ENCODE measurements around the gene WAPL. TPM values are rescaled to one million over a fixed set of nuclear protein-coding genes. Genes with fewer than 3 reads are reported as not detected.

Gene WAPL
- total RNA-seq, 2 experiments from 2014 or later: 34.3 TPM

DNA sequence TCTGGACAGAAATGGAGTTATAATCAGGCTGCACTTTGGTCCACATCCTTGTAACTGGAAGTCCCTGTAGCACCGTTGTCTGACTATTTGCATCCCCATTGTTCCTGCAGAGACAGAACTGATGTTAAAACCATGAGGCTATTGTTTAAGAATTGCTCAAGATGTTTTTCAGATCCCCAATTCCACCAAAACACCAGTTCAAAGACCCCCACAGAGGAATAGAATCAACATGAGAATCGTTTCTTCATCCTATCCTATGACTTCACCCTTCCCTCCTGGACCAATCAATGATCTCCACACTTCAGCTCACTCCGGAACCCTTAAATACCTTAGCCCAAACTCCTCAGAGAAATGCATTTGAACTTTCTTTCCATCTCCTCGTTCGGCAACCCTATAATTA, 97.9 kb downstream of the WAPL start:
- ChIA-PET CTCF (interaction anchor here (1.0 kb wide), 1 partner anchor 10 kb away, joined by 5 read pairs; no protein-coding TSS in a partner anchor), POLR2A (no interaction called here)
- Mint-ChIP-seq H3K27ac (no peak overlapping the region), H3K36me3 (ENCODE audit: low read depth) (no peaks in the 10 kb centered on the region), H3K4me3 (no peak overlapping the region), H3K27me3 (no peaks in the 10 kb centered on the region), H3K4me1 (ENCODE audit: low read depth) (peaks cover 10% of the 10 kb centered on the region), H3K9me3 (no peaks in the 10 kb centered on the region)
- no peak for DNase-seq
- no peak overlapping the region for H3K27ac ChIP-seq (ENCODE audit: low read depth in 1 of 2, low read length in 2 of 2)
- peaks cover 7% of the 10 kb centered on the region for H3K4me1 ChIP-seq (ENCODE audit: insufficient read depth, low read length)
- ATAC-seq (ENCODE audit: poor library complexity): no peak
- no peaks in the 10 kb centered on the region for H3K27me3 ChIP-seq (ENCODE audit: control insufficient read depth in 1 of 2, insufficient read depth in 2 of 2, low read length in 2 of 2)
- H3K4me3 ChIP-seq (ENCODE audit: low read length): no peak overlapping the region
- H3K36me3 ChIP-seq (ENCODE audit: insufficient read depth, low read length): no peaks in the 10 kb centered on the region
- no peaks in the 10 kb centered on the region for H3K9me3 ChIP-seq (ENCODE audit: control insufficient read depth in 1 of 2, insufficient read depth in 1 of 2, low read length in 2 of 2)
- TF ChIP-seq, protein P1, sequence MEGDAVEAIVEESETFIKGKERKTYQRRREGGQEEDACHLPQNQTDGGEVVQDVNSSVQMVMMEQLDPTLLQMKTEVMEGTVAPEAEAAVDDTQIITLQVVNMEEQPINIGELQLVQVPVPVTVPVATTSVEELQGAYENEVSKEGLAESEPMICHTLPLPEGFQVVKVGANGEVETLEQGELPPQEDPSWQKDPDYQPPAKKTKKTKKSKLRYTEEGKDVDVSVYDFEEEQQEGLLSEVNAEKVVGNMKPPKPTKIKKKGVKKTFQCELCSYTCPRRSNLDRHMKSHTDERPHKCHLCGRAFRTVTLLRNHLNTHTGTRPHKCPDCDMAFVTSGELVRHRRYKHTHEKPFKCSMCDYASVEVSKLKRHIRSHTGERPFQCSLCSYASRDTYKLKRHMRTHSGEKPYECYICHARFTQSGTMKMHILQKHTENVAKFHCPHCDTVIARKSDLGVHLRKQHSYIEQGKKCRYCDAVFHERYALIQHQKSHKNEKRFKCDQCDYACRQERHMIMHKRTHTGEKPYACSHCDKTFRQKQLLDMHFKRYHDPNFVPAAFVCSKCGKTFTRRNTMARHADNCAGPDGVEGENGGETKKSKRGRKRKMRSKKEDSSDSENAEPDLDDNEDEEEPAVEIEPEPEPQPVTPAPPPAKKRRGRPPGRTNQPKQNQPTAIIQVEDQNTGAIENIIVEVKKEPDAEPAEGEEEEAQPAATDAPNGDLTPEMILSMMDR (IDR thresholded peaks at IDR 0.05): no peak
- intact Hi-C loops (cut with DNase I, micrococcal nuclease): no loop called here

DNA sequence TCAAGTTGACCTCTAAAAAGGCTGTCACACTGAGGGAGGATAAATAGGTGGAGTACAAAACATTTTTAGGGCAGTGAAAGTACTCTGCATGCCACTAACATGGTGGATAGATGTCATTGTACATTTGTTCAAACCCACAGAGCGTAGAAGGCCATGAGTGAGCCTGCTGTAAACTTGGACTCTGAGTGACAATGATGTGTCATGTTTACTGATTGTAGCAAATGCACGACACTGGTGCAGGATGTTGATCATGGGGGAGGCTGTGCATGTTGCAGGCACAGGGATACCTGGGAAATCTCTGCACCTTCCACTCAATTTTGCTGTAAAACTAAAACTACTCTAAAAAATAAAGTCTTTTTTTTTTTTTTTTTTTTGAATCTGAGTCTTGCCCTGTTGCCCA, 102.5 kb downstream of the WAPL start:
- TF ChIP-seq, protein P1 (IDR thresholded peaks at IDR 0.05): no peak
- CTCF ChIA-PET: interaction anchor here (1.0 to 1.4 kb wide), 2 partner anchors 19 kb away, joined by 3 to 4 read pairs; no protein-coding TSS in a partner anchor
- Mint-ChIP-seq H3K4me1 (ENCODE audit: low read depth) (peaks cover 37% of the 10 kb centered on the region), H3K36me3 (ENCODE audit: low read depth) (no peaks in the 10 kb centered on the region), H3K27me3 (no peaks in the 10 kb centered on the region), H3K4me3 (no peak overlapping the region), H3K9me3 (no peaks in the 10 kb centered on the region), H3K27ac (peak overlapping the region; percentile 0)
- H3K9me3 ChIP-seq (ENCODE audit: control insufficient read depth in 1 of 2, insufficient read depth in 1 of 2, low read length in 2 of 2): no peaks in the 10 kb centered on the region
- POLR2A ChIA-PET: no interaction called here
- ATAC-seq (ENCODE audit: poor library complexity) (peak; percentile 87), DNase-seq (peak in 1 of 14 experiments; percentile 43)
- H3K4me3 ChIP-seq (ENCODE audit: low read length): no peak overlapping the region
- H3K4me1 ChIP-seq (ENCODE audit: insufficient read depth, low read length): peaks cover 18% of the 10 kb centered on the region
- no peak overlapping the region for H3K27ac ChIP-seq (ENCODE audit: low read depth in 1 of 2, low read length in 2 of 2)
- intact Hi-C loops (cut with DNase I, micrococcal nuclease): loop anchor here in 1 of 2 experiments (10.0 kb wide), 1 partner anchor 804 kb away; no protein-coding TSS in a partner anchor
- H3K36me3 ChIP-seq (ENCODE audit: insufficient read depth, low read length): no peaks in the 10 kb centered on the region
- H3K27me3 ChIP-seq (ENCODE audit: control insufficient read depth in 1 of 2, insufficient read depth in 2 of 2, low read length in 2 of 2): no peaks in the 10 kb centered on the region

DNA sequence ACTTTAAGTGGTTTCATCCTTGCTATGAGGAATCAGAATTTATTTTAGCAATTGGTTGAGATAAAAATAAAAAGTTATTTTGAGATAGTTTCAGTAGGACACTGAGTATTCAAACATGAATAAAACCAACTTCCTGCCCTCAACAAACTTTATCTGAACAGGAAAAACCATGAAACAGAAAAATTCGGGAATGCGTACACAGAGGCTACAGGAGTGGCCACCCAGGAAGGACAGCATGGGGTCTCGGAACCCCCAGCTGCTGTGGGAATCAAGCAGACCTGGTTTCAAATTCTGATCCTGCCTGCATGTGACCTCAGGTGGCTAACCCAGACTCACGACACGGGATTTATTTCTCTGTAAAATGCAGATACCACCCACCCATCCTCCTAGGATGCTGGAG, 106.0 kb downstream of the WAPL start:
- POLR2A ChIA-PET: interaction anchor here (5.5 kb wide), 1 partner anchor 14 kb away, joined by 131 read pairs; no protein-coding TSS in a partner anchor
- no peaks in the 10 kb centered on the region for H3K36me3 ChIP-seq (ENCODE audit: insufficient read depth, low read length)
- H3K9me3 ChIP-seq (ENCODE audit: control insufficient read depth in 1 of 2, insufficient read depth in 1 of 2, low read length in 2 of 2): no peaks in the 10 kb centered on the region
- H3K4me1 Mint-ChIP-seq (ENCODE audit: low read depth): peaks cover 69% of the 10 kb centered on the region
- DNase-seq (no peak), ATAC-seq (ENCODE audit: poor library complexity) (no peak)
- peak overlapping the region; percentile 78 for H3K27ac Mint-ChIP-seq
- peaks cover 51% of the 10 kb centered on the region for H3K4me1 ChIP-seq (ENCODE audit: insufficient read depth, low read length)
- intact Hi-C loops (cut with DNase I, micrococcal nuclease): loop anchor here in 1 of 2 experiments (10.0 kb wide), 1 partner anchor 801 kb away; no protein-coding TSS in a partner anchor
- no peaks in the 10 kb centered on the region for H3K27me3 ChIP-seq (ENCODE audit: control insufficient read depth in 1 of 2, insufficient read depth in 2 of 2, low read length in 2 of 2)
- no peaks in the 10 kb centered on the region for H3K27me3 Mint-ChIP-seq
- no peak overlapping the region for H3K4me3 ChIP-seq (ENCODE audit: low read length)
- no peak overlapping the region for H3K27ac ChIP-seq (ENCODE audit: low read depth in 1 of 2, low read length in 2 of 2)
- no peaks in the 10 kb centered on the region for H3K9me3 Mint-ChIP-seq
- TF ChIP-seq, protein P1 (IDR thresholded peaks at IDR 0.05): no peak
- CTCF ChIA-PET: no interaction called here
- H3K36me3 Mint-ChIP-seq (ENCODE audit: low read depth): no peaks in the 10 kb centered on the region
- H3K4me3 Mint-ChIP-seq: peak overlapping the region; percentile 50

Measured in CD4-positive, alpha-beta T cell (primary cell).